NB4 (cell line): ENCODE results near the gene HES1.

Experiments used
- CTCF ChIP-seq: IDR thresholded peaks from one replicate; pipeline ENCODE4 v1.5.1; 2012; ENCODE audit warnings: low read depth, low read length
- POLR2A ChIP-seq: IDR thresholded peaks from 2 replicates; pipeline ENCODE4 v1.6.1; 2011; ENCODE audit warnings: mild to moderate bottlenecking; ENCODE audit not compliant: insufficient read length; ENCODE audit errors: extremely low read depth

DNA sequence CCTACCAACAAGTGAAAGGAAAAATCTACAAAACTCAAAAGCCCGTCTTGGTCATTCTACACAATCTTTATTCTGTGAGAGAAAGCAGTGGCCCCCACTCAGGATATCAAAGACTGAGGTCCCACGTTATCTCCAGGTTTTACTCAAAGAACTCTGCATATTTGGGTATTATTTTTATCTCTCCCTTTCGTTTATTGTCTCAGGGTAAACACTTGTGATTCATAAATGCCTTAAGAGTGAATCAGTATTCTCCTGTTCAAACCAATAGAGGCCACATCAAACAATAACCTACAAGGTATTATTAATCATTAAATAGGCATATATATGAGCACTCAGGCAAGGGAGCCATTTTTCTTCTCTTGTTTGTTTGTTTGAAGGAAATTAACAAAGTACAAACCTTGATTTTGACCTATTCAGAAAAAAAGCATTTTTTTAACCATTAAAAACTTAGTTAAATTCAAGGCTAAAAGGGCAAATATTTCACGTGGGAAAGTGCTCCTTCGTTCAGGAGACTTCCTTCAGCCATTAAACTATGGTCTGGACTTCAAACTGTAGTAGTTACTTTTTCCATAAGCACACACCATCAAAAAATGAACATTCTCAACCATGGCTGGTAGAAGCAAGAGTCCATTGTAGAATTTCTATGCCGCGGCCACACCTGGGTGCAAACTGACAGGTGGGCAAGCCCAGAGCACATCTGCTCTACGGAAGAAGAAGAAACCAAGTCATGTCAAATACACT is 13.9 kb upstream of the HES1 start:
- TF ChIP-seq CTCF (no peak), POLR2A (no peak)
